ENCODE results near the gene CPSF4.
A peak's percentile ranks its signal among the peaks of the same experiment; 100 is the strongest.
"Not testable (repeated sequence)": the region's sequence is repeated elsewhere in the genome, so short reads cannot be mapped to it uniquely, and the experiment has no call there.

CPSF4 gene

GRCh38 chr7:99497766-99498545 lies 59.2 kb downstream of the CPSF4 start:
- no peak for DNase-seq

- DNase-seq: no peak
These were observed 59.8 kb downstream of the CPSF4 start for GRCh38 chr7:99498546-99498944.

GRCh38 chr7:99499371-99499720 lies 60.6 kb downstream of the CPSF4 start:
- DNase-seq: no peak

GRCh38 chr7:99499721-99500636 lies 61.2 kb downstream of the CPSF4 start, which contains the start of gene ZNF394:
Gene ZNF394, minus strand, starts transcription at chr7:99500281. Its CDS starts 188 bp downstream, at chr7:99500093.
- peak; percentile 51 to 78 for DNase-seq

- DNase-seq: no peak
These were observed 61.9 kb downstream of the CPSF4 start for GRCh38 chr7:99500637-99501009.

- DNase-seq: not testable (repeated sequence)
These were observed 62.5 kb downstream of the CPSF4 start for GRCh38 chr7:99501236-99501635.

- DNase-seq: no peak
These were observed 65.5 kb downstream of the CPSF4 start for GRCh38 chr7:99504281-99504602.

DNA sequence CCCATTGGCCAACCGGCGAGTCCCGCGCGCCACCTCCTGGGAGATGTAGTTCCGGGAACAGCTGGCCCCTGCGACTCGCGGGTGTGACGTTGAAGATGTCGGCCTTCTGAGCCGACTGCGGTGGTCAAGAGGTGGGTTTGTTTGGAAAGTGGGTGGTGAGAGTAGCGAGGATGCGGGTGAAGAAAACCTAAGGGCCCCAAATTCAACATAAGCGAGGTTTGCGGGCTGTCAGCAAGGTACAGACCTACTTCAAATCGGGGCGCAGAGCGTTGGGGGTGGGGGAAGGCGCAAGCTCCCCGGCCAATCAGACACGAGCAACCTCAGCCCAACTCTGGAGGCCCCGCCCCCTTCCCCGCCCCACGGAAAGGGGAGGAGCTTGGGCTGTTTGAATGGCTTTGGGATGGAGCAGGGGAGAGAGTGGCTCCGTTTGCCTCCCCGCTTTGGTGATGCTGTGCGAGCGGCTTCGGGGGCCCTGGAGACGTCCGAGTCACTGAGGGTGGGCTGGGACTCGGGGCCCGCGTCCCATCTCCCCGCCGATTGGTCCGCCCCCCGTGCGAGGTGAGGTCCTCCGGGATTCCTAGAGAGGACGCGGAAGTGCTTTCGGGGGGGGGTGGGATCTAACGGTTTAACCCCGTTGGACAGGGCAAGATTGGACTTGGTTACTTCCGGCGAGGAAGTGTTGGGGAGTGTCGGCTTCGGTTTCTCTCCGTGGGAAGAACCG lies 66.0 kb downstream of the CPSF4 start, which contains the start of gene ZKSCAN5:
Gene ZKSCAN5 (plus strand): TSS at position 60 of the 721 bp plus-strand sequence. CDS start 1,383 bp downstream, outside the sequence.
- peak; percentile 80 to 92 for DNase-seq

GRCh38 chr7:99505324-99505662 lies 66.5 kb downstream of the CPSF4 start:
- DNase-seq: no peak
